Measurements from ENCODE around the gene BMP2K.
A peak's percentile ranks its signal among the peaks of the same experiment; 100 is the strongest.

The BMP2K gene

DNA sequence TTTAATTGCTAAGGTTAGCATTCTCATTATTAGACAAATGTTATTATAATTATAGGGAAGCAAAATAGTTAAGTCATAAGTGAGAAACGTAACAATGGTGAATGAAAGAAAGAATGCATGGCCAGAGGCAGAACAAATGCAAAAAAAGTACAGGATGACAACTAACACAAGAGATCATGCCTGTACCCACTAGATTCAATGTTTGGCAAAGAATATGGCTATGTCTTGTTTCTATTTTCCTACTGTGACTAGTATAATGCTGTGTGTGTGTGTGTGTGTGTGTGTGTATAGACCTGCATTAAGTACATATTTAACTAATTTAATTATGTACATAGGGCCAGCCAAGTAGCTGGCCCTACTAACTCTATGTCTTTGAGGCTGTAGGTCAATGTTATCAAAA is 12.9 kb upstream of the BMP2K start:
- H3K4me3 ChIP-seq (ENCODE audit: low read length): no peak overlapping the region
- DNase-seq (ENCODE audit: low read depth, low spot score): no peak

DNA sequence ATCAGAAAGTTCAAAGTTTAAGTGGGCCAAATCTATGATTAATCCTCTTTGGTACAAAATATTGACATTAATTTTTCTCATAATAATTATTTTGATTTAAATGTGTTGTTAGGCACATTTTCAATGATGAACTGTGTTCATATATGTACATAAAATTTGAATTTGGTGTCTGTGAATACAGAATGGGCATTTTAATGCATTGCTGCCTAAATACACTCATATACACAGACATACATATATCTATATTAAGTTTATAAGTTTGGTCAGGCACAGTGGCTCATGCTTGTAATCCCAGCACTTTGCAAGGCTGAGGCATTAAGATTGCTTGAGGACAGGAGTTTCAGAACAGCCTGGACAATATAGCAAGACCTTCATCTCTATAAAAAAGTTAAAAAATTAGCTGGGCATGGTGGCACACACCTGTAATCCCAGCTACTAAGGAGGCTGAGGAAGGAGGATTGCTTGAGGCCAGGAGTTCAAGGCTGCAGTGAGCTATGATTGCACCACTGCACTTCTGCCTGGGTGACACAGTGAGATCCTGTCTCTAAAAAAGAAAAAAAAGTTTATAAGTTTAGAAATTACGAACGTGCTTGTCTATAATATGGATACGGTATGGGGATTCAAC is 12.3 kb upstream of the BMP2K start:
- no peak for DNase-seq (ENCODE audit: low read depth, low spot score)

DNA sequence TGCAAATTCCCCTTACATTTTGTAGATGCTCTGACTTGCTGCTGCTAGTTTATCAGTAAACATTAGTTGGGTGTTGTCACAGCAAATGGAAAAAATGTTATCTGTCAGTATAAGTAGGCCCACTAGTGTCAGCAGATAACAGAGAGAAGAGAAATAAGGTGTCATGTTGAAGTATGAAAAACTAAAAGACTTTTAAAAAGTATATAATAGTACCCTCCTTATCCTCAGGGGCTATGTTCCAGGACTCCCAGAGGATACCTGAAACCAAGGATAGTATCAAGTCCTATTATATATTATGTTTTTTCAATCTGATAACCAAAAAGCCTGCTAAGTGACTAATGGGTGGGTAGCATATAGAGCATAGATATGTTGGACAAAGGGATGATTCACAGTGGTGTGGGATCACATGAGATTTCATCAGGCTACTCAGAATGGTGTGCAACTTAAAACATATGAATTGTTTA is 11.6 kb upstream of the BMP2K start:
- DNase-seq (ENCODE audit: low read depth, low spot score): no peak
- no peak overlapping the region for H3K4me3 ChIP-seq (ENCODE audit: low read length)

More for the DNA sequence above, 12.3 kb upstream of the BMP2K start:
- no peak overlapping the region for H3K4me3 ChIP-seq (ENCODE audit: low read length)

DNA sequence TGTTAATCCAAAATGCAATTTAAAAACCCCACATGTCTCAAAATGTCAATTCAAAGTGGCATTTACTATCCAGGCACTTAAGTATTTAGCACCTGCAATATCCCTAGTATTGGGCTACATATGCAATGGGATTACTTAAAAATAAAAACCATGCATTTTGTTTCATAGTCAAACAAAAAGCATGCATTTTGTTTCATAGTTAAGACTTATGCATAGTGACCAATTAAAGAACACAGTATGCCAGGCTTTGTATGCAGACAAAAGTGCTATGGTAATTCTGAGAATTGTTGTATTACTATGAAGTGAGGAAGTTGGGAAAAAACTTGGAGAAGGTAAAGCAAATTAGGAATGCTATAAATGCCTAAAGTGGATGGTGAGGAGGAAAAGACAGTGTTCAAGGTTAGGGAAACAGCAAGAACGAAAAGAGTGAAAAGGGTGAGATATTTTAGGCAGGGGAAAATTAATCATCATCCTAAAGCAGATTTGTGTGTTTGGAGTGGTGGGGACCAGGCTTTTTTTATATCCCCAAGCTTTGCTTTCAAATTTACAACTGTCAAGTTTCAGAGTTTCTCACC is 10.6 kb upstream of the BMP2K start:
- DNase-seq (ENCODE audit: low read depth, low spot score): no peak
- no peak overlapping the region for H3K4me3 ChIP-seq (ENCODE audit: low read length)

DNA sequence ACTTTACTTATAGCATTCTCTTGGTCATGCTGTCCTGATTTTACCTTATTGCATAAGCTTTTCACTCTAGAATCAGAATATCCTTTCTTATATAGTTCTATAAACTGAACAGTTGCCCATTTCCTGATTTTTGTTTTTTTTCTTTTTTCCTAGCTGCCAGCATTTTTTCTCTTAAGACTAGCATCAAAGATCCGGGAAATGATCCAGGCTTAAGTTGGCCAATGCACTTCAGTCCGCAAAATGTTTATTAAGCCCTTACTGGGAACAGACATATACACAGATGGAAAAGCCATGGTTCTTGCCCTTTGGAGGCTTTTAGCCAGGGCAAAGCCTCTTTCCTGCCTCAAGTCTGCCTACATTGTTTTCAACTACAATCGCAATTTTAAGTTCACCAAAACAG is 10.1 kb upstream of the BMP2K start:
- DNase-seq (ENCODE audit: low read depth, low spot score): no peak
- H3K4me3 ChIP-seq (ENCODE audit: low read length): no peak overlapping the region

DNA sequence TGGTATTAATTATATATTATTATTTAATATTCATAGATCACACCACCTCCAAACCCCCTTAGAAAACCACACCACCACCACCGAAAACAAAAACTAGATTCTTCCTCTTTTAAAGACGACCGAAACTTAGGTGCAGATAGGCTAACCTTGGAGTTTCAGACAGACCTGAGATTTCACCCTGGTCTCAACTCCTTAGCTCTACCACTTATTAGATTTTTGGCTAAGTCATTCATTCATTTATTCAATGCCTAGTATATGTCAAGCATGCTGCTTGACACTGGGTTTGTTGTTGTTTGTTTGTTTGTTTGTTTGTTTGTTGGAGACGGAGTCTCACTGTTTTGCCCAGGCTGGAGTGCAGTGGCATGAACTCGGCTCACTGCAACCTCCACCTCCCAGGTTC is 9.5 kb upstream of the BMP2K start:
- H3K4me3 ChIP-seq (ENCODE audit: low read length): no peak overlapping the region
- no peak for DNase-seq (ENCODE audit: low read depth, low spot score)

DNA sequence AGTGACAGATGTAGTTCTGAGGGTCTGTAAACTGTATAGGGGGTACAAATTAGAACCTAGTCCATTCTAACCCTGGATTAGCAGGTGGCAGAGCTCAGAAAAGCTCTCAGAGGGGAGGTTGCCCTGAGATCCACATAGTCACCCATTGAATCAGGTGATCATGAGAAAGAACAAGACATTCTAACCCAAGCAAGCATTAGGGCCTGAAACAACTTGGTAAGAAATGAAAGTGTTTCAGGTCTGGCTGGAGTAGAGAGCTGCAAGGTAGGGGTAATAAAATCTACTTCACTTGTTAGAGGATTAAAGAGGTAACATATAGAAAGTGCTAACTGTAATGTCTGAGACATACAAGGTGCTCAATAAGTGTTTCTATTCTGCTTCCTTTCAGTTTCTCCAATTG is 8.8 kb upstream of the BMP2K start:
- no peak for DNase-seq (ENCODE audit: low read depth, low spot score)
- H3K4me3 ChIP-seq (ENCODE audit: low read length): no peak overlapping the region

DNA sequence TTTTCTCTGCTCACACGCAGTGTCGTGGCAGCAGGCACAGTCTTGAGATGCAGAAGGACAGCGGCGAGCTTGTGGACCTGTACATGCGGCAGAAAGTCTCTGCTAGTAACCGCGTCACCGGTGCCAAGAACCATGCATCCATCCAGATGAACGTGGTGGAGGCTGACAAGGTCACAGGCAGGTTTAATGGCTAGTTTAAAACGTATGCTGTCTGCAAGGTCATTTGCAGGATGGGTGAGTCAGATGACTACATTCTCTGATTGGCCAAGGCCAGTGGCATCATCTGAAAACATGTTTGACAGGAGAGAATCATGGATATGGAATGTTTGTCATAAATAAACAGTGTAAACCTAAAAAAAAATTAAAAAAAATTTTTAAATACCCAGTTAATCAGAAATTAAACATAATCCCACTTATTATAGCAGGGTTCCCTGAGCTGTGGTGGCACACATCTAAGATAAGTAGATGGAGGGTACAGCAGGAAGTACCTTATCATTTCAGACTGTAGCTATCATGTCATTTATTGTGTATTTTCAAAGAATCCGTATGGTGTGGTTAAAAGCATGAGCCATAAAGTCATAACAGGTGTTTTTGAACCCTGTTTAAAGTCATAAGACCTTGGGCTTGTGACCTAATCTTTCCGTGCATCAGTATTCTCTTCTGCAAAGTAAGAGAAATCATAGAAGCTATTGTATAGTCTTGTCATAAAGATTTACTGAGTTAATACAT is 7.5 kb upstream of the BMP2K start:
- H3K4me3 ChIP-seq (ENCODE audit: low read length): no peak overlapping the region
- DNase-seq (ENCODE audit: low read depth, low spot score): peak; percentile 88

DNA sequence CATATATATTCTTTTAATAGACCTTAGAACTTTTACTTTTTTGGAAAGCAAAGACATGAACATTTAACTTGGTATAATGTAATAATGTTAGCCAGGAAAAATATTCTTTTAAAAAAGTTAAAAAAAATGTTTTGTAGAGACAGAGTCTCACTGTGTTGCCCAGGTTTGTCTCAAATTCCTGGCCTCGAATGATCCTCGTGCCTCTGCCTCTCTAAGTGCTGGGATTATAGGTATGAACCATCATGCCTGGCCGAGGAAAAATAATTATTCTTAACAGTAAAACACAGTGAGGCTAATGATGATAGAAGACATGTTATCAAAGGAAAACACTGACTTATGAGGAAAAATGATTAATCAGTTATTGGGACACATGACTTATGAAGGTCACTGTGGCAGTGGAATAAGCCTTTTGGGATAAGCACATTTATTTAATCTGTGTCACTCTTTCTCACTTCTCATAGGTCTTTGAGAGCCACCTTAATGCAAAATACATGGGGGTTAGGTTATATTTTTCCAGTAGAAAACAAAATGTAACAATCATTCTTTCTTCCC is 6.0 kb upstream of the BMP2K start:
- H3K4me3 ChIP-seq (ENCODE audit: low read length): no peak overlapping the region
- DNase-seq (ENCODE audit: low read depth, low spot score): no peak

DNA sequence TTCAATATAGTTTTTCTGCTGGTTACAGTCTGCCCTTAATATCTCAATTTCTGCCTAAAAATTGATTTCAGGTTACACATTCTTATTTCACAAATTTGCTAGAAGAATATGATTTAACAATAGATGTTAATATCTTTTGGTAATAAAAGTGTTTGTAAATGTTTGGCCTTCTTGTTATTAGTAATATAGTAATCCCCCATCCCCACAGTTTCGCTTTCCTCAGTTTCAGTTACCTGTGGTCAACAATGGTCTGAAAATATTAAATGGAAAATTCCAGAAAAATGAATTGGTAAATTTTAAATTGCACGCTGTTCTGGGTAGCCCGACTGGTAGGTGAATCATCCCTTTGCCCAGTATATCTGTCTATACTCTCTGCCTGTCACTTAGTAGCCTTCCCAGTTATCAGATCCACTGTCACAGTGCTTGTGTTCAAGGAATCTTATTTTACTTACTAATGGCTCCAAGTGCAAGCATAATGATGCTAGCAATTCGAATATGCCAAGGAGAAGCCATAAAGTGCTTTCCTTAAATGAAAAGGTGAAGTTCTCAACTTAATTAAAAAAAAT is 3.5 kb upstream of the BMP2K start:
- H3K4me3 ChIP-seq (ENCODE audit: low read length): no peak overlapping the region
- DNase-seq (ENCODE audit: low read depth, low spot score): no peak

DNA sequence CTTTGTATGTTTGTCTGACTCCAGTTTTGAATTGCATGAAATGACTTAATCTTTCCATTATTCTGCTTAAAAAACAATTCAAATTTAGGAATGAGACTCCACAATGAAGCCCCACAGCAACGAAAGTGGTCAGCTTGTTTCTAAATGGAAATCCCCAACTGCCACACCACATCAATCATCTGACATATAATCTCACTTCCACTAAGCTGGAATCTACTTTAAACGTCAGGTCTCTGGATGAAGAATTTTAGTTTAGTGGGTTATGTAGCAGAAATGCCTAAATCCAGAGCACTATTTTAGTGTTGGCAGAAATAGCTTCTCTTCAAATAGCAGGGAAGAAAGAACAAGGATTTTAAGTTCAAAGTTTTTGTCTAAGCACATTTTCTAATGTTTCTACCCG is 1.7 kb upstream of the BMP2K start:
- no peak for DNase-seq (ENCODE audit: low read depth, low spot score)
- H3K4me3 ChIP-seq (ENCODE audit: low read length): no peak overlapping the region

DNA sequence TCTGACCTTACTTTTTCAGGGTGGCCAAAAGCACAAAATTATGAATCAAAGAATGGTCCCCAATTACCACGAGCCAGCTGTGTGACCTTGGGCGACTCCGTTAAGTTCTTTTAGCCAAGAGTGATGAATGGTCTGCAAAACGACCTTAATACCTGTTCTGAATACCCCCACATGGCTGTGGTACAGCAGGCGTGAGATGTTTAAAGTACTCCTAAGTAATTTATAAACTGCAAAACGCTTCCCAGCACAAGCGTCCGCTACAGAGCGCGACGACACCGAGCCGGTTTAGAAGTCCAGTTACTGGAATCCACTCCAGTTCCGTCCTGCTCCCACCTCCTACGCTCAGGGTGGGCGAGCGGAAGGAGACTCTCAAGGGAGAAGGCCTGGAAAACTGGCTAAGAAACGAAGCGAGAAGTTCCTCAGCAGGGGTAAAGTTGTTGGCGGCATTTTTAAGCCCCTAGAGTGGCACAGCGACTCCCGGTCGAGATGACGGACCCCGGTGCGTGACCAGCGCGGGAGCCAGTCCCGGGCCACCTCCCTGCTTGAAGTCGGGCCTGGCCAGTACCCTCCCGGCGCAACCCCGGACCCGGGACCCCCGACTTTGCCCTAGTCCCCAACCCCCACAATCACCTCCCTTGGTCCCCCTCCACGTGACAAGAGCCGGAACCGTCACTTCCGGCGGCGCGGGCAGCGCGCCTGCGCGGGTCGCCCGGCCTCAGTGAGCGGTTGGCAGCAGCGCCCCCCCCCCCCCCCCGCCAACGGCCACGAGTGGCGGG is 659 bp upstream of the BMP2K start:
- peak; percentile 85 for DNase-seq (ENCODE audit: low read depth, low spot score)
- peak overlapping the region; percentile 94 for H3K4me3 ChIP-seq (ENCODE audit: low read length)

DNA sequence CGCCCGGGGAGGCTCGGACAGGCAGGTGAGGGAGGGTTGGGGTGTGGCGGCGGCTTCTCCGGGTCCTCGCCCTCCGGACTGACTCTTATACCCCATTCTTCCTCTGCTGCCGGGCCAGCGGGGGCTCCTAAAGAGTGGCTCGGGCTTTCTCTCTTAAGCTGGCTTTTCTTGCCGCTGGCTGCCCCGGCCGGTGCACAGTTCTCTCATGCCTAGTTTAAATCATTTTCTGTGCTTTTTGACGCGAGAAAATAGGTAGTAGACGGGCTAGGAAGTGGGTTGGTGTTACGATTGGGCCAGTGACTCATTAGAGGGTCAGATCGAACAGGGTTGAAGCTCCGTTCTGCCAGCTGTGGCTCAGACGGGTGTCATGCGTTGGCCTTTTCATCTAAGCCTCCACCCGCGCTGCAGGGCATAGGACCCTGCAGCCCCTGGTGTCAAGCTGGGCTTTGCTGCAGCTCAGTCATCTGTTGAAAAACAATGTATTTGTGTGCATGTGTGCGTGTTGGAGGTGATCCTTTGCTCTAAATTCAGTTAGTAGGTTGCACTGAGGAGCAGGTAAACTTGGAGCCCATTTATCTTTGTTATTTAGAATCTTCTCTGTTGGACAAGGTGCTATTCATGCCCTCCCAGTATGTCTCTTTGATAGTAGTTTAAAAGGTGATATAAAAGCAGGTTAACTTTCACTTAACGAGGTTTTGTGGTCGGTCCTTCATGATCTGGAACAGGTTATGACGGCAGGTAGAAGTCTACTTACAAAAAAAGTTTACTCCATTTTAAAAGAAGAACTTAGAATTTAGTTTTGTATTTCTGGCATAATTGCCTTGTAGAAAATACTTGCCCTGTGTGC is 802 bp downstream of the BMP2K start:
- H3K4me3 ChIP-seq (ENCODE audit: low read length): peak overlapping the region; percentile 94
- DNase-seq (ENCODE audit: low read depth, low spot score): no peak

DNA sequence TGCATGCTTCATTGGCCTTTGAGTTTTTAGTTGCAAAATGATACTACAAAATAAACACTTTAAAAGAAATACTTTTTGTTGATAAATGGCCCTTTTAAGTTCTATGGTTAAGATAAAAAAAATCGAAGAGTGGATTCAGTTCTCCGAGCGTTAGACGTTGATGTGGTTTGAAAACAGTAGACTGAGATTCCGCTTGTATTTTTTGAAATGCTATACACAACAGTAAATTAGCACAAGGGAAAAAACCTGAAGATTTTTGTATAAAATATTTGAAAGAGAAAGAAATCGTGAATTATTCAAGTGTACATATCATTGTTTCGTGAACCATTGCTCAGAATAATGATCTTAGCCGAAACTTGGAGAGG is 1.4 kb downstream of the BMP2K start:
- no peak for DNase-seq (ENCODE audit: low read depth, low spot score)
- H3K4me3 ChIP-seq (ENCODE audit: low read length): peak overlapping the region; percentile 94

DNA sequence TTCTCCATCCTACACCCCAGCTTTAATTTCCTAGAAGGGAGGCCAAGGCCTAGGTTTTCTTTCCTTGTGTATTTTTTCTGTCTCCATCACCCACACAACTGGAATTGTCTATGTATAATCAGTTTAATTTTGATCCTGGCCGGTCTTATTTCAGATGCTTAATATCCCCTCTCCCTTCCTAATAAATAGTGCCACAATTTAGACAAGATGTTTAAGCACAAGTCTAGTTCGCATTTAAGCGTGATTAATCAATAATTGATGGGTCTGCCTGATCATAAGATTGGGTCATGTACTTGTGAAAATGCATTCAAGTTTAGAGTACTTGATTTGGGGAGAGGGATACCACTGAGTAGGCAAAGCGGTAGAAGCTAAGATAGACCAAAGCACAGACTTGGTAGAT is 2.4 kb downstream of the BMP2K start:
- no peak for DNase-seq (ENCODE audit: low read depth, low spot score)
- H3K4me3 ChIP-seq (ENCODE audit: low read length): no peak overlapping the region

DNA sequence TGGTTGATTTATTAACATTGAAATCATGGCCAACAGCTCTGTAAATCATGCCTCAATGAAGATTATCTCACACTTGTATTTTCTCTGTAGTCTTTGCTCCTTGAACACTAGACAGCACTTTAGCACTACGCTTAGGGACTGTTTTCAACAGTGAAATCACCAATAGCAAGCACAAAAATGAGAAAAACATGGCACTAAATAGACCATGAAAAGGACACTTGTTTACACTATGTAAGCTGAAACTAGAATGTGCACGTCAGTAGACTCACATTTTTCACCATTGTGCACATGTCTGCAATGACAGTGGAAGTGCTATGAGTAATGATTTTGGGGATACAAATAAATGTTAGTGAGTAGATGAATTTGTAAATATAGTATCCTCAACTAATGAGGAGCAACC is 3.1 kb downstream of the BMP2K start:
- no peak overlapping the region for H3K4me3 ChIP-seq (ENCODE audit: low read length)
- DNase-seq (ENCODE audit: low read depth, low spot score): no peak

DNA sequence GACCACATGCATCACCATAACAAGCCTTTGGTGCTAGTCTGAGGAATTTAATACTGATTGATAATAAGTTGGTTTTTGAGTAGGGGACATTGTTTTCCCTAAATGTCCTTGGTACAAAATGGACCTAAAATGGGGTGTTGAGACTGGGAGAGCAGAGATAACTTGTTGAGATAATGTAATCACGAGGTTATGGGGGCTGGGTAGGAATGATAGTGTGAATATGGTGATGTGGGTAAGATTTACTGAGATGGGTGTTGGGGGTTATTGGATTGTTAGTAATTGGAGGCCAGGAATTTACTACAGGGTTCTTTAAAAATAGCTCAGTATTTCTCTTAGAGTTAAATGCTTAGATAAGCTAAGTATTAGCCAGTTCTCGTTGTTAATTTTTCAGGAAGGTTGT is 3.9 kb downstream of the BMP2K start:
- no peak for DNase-seq (ENCODE audit: low read depth, low spot score)
- no peak overlapping the region for H3K4me3 ChIP-seq (ENCODE audit: low read length)

DNA sequence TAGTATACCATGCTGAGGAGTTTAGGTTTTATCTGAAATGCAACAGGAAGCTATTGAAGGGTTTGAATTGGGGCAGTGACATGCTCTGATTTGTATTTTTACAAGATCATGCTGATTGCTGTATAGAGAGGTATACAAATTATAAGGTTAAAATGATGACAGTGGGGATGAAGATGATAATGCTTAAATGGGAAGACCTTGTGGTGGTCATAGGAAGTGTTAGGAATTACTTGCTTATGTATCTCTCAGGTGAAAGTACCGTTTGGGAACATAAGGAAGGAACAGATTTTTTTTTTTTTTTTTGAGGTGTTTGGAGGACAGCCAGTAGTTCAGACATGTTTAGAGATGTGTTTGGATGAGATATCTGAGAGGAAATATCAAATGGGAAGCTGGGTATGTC is 5.0 kb downstream of the BMP2K start:
- H3K4me3 ChIP-seq (ENCODE audit: low read length): no peak overlapping the region
- no peak for DNase-seq (ENCODE audit: low read depth, low spot score)

DNA sequence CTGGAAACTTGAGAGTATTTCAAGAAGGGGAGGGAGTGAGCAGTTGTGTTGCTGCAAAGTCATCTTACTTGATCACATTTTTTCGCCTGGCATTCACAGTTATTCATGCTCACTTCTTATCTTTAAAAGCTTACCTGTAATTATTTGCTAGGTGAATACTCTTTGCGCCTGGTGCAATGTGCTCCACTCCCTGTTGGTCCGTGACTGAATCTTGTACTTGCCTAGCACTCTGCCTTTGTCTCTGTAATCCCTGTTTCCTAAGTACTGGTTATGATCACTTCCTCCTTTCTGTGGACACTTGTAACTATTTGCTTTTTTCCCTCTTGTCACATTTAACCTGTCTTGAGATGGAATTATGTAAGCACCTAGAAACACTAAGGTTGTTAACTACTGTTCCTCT is 5.8 kb downstream of the BMP2K start:
- no peak for DNase-seq (ENCODE audit: low read depth, low spot score)
- H3K4me3 ChIP-seq (ENCODE audit: low read length): no peak overlapping the region
